Vagina (tissue), 2 donors: ENCODE measurements around the gene BIRC7.

Experiments
- CTCF ChIP-seq, 3 experiments: fragments of 450-650 bp in 2 of 3; fragments of 200-600 bp in 1 of 3; sonication (generic) in 1 of 3; IDR thresholded peaks; one replicate each; pipeline ENCODE4 v1.5.1; 2017 to 2019; ENCODE audit warnings: antibody characterized with exemption in 3 of 3, mild to moderate bottlenecking in 2 of 3, moderate library complexity in 2 of 3
- POLR2A ChIP-seq, 2 donors: fragments of 450-650 bp; IDR thresholded peaks; one replicate each; pipeline ENCODE4 v1.6.1; 2017; ENCODE audit warnings: antibody characterized with exemption in 2 of 2, mild to moderate bottlenecking in 2 of 2, moderate library complexity in 2 of 2
- POLR2AphosphoS5 ChIP-seq, 2 donors: sonication (generic); formaldehyde crosslinking; IDR thresholded peaks; one replicate each; pipeline ENCODE4 v1.9.0; 2017; ENCODE audit warnings: antibody characterized with exemption in 2 of 2, mild to moderate bottlenecking in 2 of 2, low read depth in 1 of 2; ENCODE audit not compliant: insufficient read depth in 1 of 2

- no peak for TF ChIP-seq CTCF (IDR thresholded peaks at IDR 0.05)
- TF ChIP-seq POLR2AphosphoS5 (IDR thresholded peaks at IDR 0.05; ENCODE audit: insufficient read depth in 1 of 2, low read depth in 1 of 2), result no peak
- no peak for TF ChIP-seq POLR2A (IDR thresholded peaks at IDR 0.05)
Observed at GRCh38 chr20:63241272-63241671, 5.6 kb downstream of the BIRC7 start.
